GM23338 (cell line): ENCODE data around the gene BCAP31.

Experiments
- CREB1 ChIP-seq: fragments of 250-450 bp; sonication (Bioruptor Pico); IDR thresholded peaks from 2 replicates; pipeline ENCODE4 v1.5.0; 2020; ENCODE audit warnings: low read depth, mild to moderate bottlenecking, moderate library complexity
- EZH2 ChIP-seq: fragments of 200-600 bp; sonication (generic); IDR thresholded peaks from one replicate; pipeline ENCODE4 v1.8.0; 2017; ENCODE audit warnings: antibody characterized with exemption, mild to moderate bottlenecking, low read depth; ENCODE audit not compliant: unreplicated experiment
- EZH2phosphoT487 ChIP-seq: fragments of 200-600 bp; sonication (generic); IDR thresholded peaks from one replicate; pipeline ENCODE4 v1.8.1; 2018; ENCODE audit warnings: antibody characterized with exemption; ENCODE audit not compliant: unreplicated experiment
- JUNB ChIP-seq: IDR thresholded peaks from one replicate; pipeline ENCODE4 v1.6.1; 2016; ENCODE audit warnings: antibody characterized with exemption; ENCODE audit not compliant: unreplicated experiment
- NANOG ChIP-seq: IDR thresholded peaks from 2 replicates; pipeline ENCODE4 v1.6.1; 2016; ENCODE audit warnings: antibody characterized with exemption, borderline replicate concordance
- POLR2AphosphoS5 ChIP-seq: IDR thresholded peaks from 2 replicates; pipeline ENCODE4 v1.6.1; 2016; ENCODE audit warnings: antibody characterized with exemption, low read depth
- TF ChIP-seq, protein P1 (sequence below), 2 experiments: fragments of 200-600 bp in 1 of 2; sonication (generic) in 1 of 2; conservative IDR thresholded peaks; 2 replicates each; pipeline versions ENCODE4 v1.5.1 to v1.6.1; 2016 to 2017; ENCODE audit warnings: antibody characterized with exemption in 2 of 2, low read depth in 2 of 2, mild to moderate bottlenecking in 2 of 2, moderate library complexity in 1 of 2
- TF ChIP-seq, protein P2 (sequence below): IDR thresholded peaks from one replicate; pipeline ENCODE4 v1.6.1; 2018; ENCODE audit warnings: antibody characterized with exemption; ENCODE audit not compliant: unreplicated experiment
- TF ChIP-seq, protein P3 (sequence below): fragments of 250-450 bp; sonication (Bioruptor Pico); IDR thresholded peaks from 2 replicates; pipeline ENCODE4 v1.5.0; 2020; ENCODE audit warnings: mild to moderate bottlenecking, moderate library complexity

DNA sequence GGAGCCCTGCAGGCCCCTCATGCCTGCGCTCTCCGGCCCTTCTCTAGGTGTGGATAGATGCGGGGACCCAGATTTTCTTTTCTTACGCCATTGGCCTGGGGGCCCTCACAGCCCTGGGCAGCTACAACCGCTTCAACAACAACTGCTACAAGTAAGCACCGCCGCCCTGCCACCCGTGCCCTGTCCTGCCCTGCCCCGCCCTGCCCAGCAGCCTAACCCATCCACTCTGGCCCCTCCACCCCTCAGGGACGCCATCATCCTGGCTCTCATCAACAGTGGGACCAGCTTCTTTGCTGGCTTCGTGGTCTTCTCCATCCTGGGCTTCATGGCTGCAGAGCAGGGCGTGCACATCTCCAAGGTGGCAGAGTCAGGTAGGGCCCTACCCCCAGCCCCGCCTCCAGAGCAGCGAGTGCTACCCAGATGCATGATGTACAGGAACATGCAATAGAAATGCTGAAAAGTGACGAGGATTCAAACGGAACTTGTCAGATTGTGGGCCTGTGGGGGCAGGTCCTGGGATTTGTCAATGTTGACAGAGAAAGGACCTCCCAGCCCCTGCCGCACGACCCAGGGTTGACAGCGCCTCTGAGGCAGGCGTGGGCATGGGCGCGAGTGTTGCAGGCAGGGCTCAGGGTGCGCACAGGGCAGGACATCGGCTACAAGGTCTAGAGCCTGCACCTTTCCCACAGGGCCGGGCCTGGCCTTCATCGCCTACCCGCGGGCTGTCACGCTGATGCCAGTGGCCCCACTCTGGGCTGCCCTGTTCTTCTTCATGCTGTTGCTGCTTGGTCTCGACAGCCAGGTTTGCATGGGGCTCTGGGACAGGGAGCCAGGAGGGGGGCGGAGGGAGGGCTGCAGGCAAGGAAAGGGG, 30.7 kb downstream of the BCAP31 start:
- TF ChIP-seq EZH2 (no peak), EZH2phosphoT487 (no peak), POLR2AphosphoS5 (no peak), CREB1 (CRISPR knock-in tag) (no peak), JUNB (no peak), NANOG (no peak)
- TF ChIP-seq, protein P1, sequence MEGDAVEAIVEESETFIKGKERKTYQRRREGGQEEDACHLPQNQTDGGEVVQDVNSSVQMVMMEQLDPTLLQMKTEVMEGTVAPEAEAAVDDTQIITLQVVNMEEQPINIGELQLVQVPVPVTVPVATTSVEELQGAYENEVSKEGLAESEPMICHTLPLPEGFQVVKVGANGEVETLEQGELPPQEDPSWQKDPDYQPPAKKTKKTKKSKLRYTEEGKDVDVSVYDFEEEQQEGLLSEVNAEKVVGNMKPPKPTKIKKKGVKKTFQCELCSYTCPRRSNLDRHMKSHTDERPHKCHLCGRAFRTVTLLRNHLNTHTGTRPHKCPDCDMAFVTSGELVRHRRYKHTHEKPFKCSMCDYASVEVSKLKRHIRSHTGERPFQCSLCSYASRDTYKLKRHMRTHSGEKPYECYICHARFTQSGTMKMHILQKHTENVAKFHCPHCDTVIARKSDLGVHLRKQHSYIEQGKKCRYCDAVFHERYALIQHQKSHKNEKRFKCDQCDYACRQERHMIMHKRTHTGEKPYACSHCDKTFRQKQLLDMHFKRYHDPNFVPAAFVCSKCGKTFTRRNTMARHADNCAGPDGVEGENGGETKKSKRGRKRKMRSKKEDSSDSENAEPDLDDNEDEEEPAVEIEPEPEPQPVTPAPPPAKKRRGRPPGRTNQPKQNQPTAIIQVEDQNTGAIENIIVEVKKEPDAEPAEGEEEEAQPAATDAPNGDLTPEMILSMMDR (conservative IDR thresholded peaks at IDR 0.05; ENCODE audit: low read depth in 2 of 2) = no peak
- TF ChIP-seq, protein P2, sequence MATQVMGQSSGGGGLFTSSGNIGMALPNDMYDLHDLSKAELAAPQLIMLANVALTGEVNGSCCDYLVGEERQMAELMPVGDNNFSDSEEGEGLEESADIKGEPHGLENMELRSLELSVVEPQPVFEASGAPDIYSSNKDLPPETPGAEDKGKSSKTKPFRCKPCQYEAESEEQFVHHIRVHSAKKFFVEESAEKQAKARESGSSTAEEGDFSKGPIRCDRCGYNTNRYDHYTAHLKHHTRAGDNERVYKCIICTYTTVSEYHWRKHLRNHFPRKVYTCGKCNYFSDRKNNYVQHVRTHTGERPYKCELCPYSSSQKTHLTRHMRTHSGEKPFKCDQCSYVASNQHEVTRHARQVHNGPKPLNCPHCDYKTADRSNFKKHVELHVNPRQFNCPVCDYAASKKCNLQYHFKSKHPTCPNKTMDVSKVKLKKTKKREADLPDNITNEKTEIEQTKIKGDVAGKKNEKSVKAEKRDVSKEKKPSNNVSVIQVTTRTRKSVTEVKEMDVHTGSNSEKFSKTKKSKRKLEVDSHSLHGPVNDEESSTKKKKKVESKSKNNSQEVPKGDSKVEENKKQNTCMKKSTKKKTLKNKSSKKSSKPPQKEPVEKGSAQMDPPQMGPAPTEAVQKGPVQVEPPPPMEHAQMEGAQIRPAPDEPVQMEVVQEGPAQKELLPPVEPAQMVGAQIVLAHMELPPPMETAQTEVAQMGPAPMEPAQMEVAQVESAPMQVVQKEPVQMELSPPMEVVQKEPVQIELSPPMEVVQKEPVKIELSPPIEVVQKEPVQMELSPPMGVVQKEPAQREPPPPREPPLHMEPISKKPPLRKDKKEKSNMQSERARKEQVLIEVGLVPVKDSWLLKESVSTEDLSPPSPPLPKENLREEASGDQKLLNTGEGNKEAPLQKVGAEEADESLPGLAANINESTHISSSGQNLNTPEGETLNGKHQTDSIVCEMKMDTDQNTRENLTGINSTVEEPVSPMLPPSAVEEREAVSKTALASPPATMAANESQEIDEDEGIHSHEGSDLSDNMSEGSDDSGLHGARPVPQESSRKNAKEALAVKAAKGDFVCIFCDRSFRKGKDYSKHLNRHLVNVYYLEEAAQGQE = no peak
- TF ChIP-seq, protein P3, sequence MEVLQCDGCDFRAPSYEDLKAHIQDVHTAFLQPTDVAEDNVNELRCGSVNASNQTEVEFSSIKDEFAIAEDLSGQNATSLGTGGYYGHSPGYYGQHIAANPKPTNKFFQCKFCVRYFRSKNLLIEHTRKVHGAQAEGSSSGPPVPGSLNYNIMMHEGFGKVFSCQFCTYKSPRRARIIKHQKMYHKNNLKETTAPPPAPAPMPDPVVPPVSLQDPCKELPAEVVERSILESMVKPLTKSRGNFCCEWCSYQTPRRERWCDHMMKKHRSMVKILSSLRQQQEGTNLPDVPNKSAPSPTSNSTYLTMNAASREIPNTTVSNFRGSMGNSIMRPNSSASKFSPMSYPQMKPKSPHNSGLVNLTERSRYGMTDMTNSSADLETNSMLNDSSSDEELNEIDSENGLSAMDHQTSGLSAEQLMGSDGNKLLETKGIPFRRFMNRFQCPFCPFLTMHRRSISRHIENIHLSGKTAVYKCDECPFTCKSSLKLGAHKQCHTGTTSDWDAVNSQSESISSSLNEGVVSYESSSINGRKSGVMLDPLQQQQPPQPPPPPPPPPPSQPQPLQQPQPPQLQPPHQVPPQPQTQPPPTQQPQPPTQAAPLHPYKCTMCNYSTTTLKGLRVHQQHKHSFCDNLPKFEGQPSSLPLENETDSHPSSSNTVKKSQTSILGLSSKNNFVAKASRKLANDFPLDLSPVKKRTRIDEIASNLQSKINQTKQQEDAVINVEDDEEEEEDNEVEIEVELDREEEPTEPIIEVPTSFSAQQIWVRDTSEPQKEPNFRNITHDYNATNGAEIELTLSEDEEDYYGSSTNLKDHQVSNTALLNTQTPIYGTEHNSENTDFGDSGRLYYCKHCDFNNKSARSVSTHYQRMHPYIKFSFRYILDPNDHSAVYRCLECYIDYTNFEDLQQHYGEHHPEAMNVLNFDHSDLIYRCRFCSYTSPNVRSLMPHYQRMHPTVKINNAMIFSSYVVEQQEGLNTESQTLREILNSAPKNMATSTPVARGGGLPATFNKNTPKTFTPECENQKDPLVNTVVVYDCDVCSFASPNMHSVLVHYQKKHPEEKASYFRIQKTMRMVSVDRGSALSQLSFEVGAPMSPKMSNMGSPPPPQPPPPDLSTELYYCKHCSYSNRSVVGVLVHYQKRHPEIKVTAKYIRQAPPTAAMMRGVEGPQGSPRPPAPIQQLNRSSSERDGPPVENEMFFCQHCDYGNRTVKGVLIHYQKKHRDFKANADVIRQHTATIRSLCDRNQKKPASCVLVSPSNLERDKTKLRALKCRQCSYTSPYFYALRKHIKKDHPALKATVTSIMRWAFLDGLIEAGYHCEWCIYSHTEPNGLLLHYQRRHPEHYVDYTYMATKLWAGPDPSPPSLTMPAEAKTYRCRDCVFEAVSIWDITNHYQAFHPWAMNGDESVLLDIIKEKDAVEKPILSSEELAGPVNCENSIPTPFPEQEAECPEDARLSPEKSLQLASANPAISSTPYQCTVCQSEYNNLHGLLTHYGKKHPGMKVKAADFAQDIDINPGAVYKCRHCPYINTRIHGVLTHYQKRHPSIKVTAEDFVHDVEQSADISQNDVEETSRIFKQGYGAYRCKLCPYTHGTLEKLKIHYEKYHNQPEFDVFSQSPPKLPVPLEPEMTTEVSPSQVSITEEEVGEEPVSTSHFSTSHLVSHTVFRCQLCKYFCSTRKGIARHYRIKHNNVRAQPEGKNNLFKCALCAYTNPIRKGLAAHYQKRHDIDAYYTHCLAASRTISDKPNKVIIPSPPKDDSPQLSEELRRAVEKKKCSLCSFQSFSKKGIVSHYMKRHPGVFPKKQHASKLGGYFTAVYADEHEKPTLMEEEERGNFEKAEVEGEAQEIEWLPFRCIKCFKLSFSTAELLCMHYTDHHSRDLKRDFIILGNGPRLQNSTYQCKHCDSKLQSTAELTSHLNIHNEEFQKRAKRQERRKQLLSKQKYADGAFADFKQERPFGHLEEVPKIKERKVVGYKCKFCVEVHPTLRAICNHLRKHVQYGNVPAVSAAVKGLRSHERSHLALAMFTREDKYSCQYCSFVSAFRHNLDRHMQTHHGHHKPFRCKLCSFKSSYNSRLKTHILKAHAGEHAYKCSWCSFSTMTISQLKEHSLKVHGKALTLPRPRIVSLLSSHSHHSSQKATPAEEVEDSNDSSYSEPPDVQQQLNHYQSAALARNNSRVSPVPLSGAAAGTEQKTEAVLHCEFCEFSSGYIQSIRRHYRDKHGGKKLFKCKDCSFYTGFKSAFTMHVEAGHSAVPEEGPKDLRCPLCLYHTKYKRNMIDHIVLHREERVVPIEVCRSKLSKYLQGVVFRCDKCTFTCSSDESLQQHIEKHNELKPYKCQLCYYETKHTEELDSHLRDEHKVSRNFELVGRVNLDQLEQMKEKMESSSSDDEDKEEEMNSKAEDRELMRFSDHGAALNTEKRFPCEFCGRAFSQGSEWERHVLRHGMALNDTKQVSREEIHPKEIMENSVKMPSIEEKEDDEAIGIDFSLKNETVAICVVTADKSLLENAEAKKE (CRISPR knock-in tag) = no peak
